Measurements from ENCODE around the gene MALRD1. TPM values are rescaled to one million over a fixed set of nuclear protein-coding genes. Genes with fewer than 3 reads are reported as not detected.
A peak's percentile ranks its signal among the peaks of the same experiment; 100 is the strongest.

MALRD1 gene
- total RNA-seq, 1 experiment from 2014 or later, result 8.2 TPM

DNA sequence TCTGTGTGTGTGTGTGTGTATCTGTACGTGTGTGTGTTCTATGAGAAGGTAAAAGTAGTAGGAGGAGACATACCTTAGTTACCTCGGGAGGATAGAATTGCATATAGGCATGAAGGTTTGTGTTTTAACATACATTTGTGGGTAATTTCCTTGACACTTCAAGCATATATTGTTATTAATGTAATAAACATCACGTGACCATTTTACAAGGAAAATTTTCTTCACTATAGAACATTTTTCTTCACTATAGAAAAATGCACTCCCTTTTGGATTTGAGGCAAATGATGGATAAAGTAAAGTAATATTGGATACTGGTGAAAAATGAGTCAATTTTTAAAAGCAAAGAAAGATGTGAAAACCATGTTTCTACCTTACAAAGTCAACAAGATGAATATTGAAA, 640.6 kb downstream of the MALRD1 start:
- no peaks in the 10 kb centered on the region for H3K9me3 Mint-ChIP-seq (ENCODE audit: unreplicated experiment)
- no peak overlapping the region for H3K27ac Mint-ChIP-seq (ENCODE audit: unreplicated experiment)
- intact Hi-C loops (cut with micrococcal nuclease; ENCODE audit: unreplicated experiment), result no loop called here
- no peak for DNase-seq
- H3K4me1 Mint-ChIP-seq (ENCODE audit: low read depth, unreplicated experiment), result no peaks in the 10 kb centered on the region
- no peaks in the 10 kb centered on the region for H3K27me3 Mint-ChIP-seq (ENCODE audit: insufficient read depth, unreplicated experiment)
- no peaks in the 10 kb centered on the region for H3K36me3 Mint-ChIP-seq (ENCODE audit: insufficient read depth, unreplicated experiment)
- no peaks in the 10 kb centered on the region for H3K4me1 ChIP-seq
- BruUV-seq (replicated peaks), result no TSS peak
- peaks cover 6% of the 10 kb centered on the region; the same call in 1 of the 2 replicates for H3K9me3 ChIP-seq
- TF ChIP-seq CTCF (IDR thresholded peaks at IDR 0.05; ENCODE audit: insufficient read depth in 1 of 2, low read depth in 1 of 2, low read length in 1 of 2, severe bottlenecking in 1 of 2, unreplicated experiment in 1 of 2), result no peak
- H3K4me3 ChIP-seq (ENCODE audit: low read depth, low read length), result no peak overlapping the region
- H3K36me3 ChIP-seq (ENCODE audit: control insufficient read depth, insufficient read depth, low read length), result no peaks in the 10 kb centered on the region
- POLR2A ChIA-PET, result no interaction called here
- no peak overlapping the region for H3K4me3 Mint-ChIP-seq (ENCODE audit: unreplicated experiment)
- CTCF ChIA-PET, result no interaction called here
- no peaks in the 10 kb centered on the region for H3K27me3 ChIP-seq (replicated peaks; ENCODE audit: control insufficient read depth, insufficient read depth, low read length)

DNA sequence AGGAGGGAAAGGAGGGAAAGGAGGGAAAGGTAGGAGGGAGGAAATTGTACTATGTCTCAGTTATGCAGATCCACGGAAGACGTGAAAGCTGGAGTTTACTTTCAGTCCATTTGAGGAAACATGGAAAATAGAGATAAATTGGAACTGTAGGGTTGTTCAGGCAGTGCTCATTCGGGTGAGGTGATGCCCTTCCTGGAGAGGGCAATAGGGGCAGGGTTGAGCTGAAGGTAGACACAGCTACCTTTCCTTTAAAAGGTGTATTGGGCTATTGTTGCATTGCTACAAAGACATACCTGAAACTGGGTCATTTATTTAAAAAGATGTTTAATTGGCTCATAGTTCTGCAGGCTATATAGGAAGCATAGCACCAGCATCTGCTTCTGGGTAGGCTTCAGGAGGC, 650.7 kb downstream of the MALRD1 start:
- no peaks in the 10 kb centered on the region for H3K27me3 ChIP-seq (replicated peaks; ENCODE audit: control insufficient read depth, insufficient read depth, low read length)
- no TSS peak for BruUV-seq (replicated peaks)
- no peaks in the 10 kb centered on the region for H3K36me3 ChIP-seq (ENCODE audit: control insufficient read depth, insufficient read depth, low read length)
- H3K27me3 Mint-ChIP-seq (ENCODE audit: insufficient read depth, unreplicated experiment), result no peaks in the 10 kb centered on the region
- H3K4me3 ChIP-seq (ENCODE audit: low read depth, low read length), result no peak overlapping the region
- H3K36me3 Mint-ChIP-seq (ENCODE audit: insufficient read depth, unreplicated experiment), result no peaks in the 10 kb centered on the region
- peak in 1 of 2 experiments; percentile 14 for TF ChIP-seq CTCF (IDR thresholded peaks at IDR 0.05; ENCODE audit: insufficient read depth in 1 of 2, low read depth in 1 of 2, low read length in 1 of 2, severe bottlenecking in 1 of 2, unreplicated experiment in 1 of 2)
- no peak for DNase-seq
- no peaks in the 10 kb centered on the region for H3K9me3 Mint-ChIP-seq (ENCODE audit: unreplicated experiment)
- intact Hi-C loops (cut with micrococcal nuclease; ENCODE audit: unreplicated experiment), result no loop called here
- POLR2A ChIA-PET, result no interaction called here
- no peaks in the 10 kb centered on the region for H3K4me1 Mint-ChIP-seq (ENCODE audit: low read depth, unreplicated experiment)
- H3K9me3 ChIP-seq, result no peaks in the 10 kb centered on the region
- H3K4me1 ChIP-seq, result no peaks in the 10 kb centered on the region
- no peak overlapping the region for H3K27ac Mint-ChIP-seq (ENCODE audit: unreplicated experiment)
- no peak overlapping the region for H3K4me3 Mint-ChIP-seq (ENCODE audit: unreplicated experiment)
- CTCF ChIA-PET, result no interaction called here

GRCh38 chr10:19701427-19702052, 652.9 kb downstream of the MALRD1 start:
- CTCF ChIA-PET, result no interaction called here
- no peaks in the 10 kb centered on the region for H3K27me3 Mint-ChIP-seq (ENCODE audit: insufficient read depth, unreplicated experiment)
- no peaks in the 10 kb centered on the region for H3K4me1 Mint-ChIP-seq (ENCODE audit: low read depth, unreplicated experiment)
- no peaks in the 10 kb centered on the region for H3K36me3 Mint-ChIP-seq (ENCODE audit: insufficient read depth, unreplicated experiment)
- Histone ChIP-seq H3K36me3 (ENCODE audit: control insufficient read depth, insufficient read depth, low read length) (no peaks in the 10 kb centered on the region), H3K4me1 (no peaks in the 10 kb centered on the region), H3K9me3 (no peaks in the 10 kb centered on the region), H3K4me3 (ENCODE audit: low read depth, low read length) (no peak overlapping the region), H3K27me3 (replicated peaks; ENCODE audit: control insufficient read depth, insufficient read depth, low read length) (no peaks in the 10 kb centered on the region)
- POLR2A ChIA-PET, result no interaction called here
- DNase-seq, result no peak
- no peak overlapping the region for H3K4me3 Mint-ChIP-seq (ENCODE audit: unreplicated experiment)
- no peak for TF ChIP-seq CTCF (IDR thresholded peaks at IDR 0.05; ENCODE audit: insufficient read depth in 1 of 2, low read depth in 1 of 2, low read length in 1 of 2, severe bottlenecking in 1 of 2, unreplicated experiment in 1 of 2)
- BruUV-seq (replicated peaks), result no TSS peak
- no peaks in the 10 kb centered on the region for H3K9me3 Mint-ChIP-seq (ENCODE audit: unreplicated experiment)
- no peak overlapping the region for H3K27ac Mint-ChIP-seq (ENCODE audit: unreplicated experiment)
- intact Hi-C loops (cut with micrococcal nuclease; ENCODE audit: unreplicated experiment), result no loop called here
